ENCODE measurements around the gene TRIM8.

GRCh38 chr10:102705531-102705930 is 61.3 kb downstream of the TRIM8 start:
- TF ChIP-seq ZFX (IDR thresholded peaks at IDR 0.05; ENCODE audit: borderline replicate concordance) (no peak), CTCF (IDR thresholded peaks at IDR 0.05) (no peak)
